AG04449 (cell line): ENCODE measurements around the gene ADORA3.

Experiments
- CTCF ChIA-PET: fragments of 350-600 bp; formaldehyde crosslinking; extraction: SDS; loops from one replicate; lab custom pipeline; 2021; ENCODE audit warnings: antibody characterized with exemption; lab: Yijun Ruan, JAX
- POLR2A ChIA-PET: fragments of 400-600, 350-600 bp; formaldehyde crosslinking; extraction: SDS; loops from one replicate; lab custom pipeline; 2020; ENCODE audit warnings: antibody characterized with exemption, inconsistent platforms; lab: Yijun Ruan, JAX
- DNase-seq: peaks from one replicate; pipeline ENCODE4 v3.0.0-alpha.2; 2010; ENCODE audit warnings: low read depth, low spot score
- H3K4me3 ChIP-seq: 2 replicates; pipeline ENCODE4 v1.5.1; 2011; ENCODE audit warnings: low read depth, mild to moderate bottlenecking, control low read depth, low read length
- TF ChIP-seq, protein P1 (sequence below): IDR thresholded peaks from one replicate; pipeline ENCODE4 v1.5.1; 2011; ENCODE audit warnings: mild to moderate bottlenecking, moderate library complexity, low read length, control low read depth, inconsistent platforms; ENCODE audit not compliant: insufficient read depth; ENCODE audit errors: missing control alignments

The ADORA3 gene

DNA sequence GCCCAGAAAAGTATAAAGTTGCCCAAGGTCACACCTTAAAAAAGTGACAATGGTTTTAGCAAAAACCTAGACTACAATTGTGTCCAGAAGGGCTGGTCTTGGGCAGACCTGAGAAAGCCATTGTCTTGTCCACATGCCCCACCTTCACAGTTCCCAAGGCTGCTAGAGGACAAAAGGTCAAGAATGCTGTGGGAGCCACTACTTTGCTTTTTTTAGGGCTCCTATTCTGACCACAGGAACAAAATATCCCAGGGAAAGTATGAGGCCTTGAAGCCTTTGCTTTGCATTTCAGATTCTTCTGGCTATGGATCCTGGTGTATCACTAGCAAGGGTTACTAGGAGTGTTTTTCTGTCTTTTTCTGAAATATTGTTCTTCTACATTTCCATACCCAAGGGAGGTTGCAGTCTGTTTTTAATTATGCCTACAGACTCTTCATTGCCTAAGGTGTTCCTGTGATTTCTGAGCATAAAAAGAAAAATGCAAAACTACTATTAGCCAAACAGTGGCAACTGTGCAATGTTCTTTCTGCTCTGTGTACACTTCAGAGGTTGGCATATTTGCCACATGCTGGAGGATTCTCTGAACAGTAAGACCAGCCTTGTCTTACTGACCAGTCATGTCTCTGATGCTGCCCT is 18.9 kb downstream of the ADORA3 start:
- POLR2A ChIA-PET = no interaction called here
- no peak for DNase-seq
- CTCF ChIA-PET = interaction anchor here (2.2 to 9.1 kb wide), 3 partner anchors 13 to 284 kb away, joined by 10 to 122 read pairs (median 25); no protein-coding TSS in a partner anchor
- TF ChIP-seq, protein P1, sequence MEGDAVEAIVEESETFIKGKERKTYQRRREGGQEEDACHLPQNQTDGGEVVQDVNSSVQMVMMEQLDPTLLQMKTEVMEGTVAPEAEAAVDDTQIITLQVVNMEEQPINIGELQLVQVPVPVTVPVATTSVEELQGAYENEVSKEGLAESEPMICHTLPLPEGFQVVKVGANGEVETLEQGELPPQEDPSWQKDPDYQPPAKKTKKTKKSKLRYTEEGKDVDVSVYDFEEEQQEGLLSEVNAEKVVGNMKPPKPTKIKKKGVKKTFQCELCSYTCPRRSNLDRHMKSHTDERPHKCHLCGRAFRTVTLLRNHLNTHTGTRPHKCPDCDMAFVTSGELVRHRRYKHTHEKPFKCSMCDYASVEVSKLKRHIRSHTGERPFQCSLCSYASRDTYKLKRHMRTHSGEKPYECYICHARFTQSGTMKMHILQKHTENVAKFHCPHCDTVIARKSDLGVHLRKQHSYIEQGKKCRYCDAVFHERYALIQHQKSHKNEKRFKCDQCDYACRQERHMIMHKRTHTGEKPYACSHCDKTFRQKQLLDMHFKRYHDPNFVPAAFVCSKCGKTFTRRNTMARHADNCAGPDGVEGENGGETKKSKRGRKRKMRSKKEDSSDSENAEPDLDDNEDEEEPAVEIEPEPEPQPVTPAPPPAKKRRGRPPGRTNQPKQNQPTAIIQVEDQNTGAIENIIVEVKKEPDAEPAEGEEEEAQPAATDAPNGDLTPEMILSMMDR = no peak
- H3K4me3 ChIP-seq = no peak overlapping the region

DNA sequence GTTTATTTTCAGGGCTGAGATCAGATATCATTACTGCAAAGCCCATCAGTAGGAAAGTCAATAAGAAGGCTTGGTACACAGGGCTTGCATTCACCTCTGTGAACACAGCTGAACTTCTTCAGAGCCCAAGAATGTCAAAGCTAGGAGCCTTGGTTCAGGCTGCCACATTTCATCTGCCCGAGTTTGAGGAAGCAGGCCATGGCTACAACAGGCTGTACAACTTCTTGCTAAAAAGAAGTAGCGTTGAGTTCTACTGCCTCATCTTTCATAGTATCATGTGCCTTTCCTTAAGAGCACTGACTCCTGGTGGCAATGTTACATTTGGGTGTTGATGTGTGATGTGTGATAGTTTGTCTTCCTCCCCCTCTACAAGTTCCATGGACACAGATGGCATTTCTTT is 19.6 kb downstream of the ADORA3 start:
- no peak for DNase-seq
- ChIA-PET POLR2A (no interaction called here), CTCF (interaction anchor here (3.0 to 9.1 kb wide), 6 partner anchors 24 to 284 kb away, joined by 25 to 122 read pairs (median 60); partner anchors contain the start of gene DDX20)
- H3K4me3 ChIP-seq = no peak overlapping the region
- TF ChIP-seq, protein P1 = no peak

DNA sequence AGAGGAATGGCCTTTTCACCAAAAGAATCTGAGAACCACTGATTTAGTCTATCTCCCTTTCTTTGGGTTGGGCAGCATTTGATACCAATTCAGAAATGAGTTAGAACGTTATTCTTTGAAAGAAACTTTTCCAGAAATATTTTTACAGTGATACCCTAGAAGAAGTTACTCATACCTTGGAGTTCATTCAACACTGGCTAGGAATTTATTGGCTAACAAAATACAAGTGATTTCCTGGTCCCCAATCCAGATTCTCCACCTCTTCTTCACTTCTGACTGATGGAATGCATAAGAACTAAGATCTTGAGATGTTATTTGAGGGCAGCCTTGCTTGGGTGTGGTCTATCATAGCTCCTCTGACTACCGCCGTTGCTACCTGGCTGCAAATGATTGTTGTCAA is 20.3 kb downstream of the ADORA3 start:
- no peak for DNase-seq
- TF ChIP-seq, protein P1 = no peak
- H3K4me3 ChIP-seq = no peak overlapping the region
- CTCF ChIA-PET = interaction anchor here (1.2 to 9.1 kb wide), 10 partner anchors 19 to 853 kb away, joined by 3 to 122 read pairs (median 34); partner anchors contain the start of gene DDX20
- POLR2A ChIA-PET = no interaction called here

DNA sequence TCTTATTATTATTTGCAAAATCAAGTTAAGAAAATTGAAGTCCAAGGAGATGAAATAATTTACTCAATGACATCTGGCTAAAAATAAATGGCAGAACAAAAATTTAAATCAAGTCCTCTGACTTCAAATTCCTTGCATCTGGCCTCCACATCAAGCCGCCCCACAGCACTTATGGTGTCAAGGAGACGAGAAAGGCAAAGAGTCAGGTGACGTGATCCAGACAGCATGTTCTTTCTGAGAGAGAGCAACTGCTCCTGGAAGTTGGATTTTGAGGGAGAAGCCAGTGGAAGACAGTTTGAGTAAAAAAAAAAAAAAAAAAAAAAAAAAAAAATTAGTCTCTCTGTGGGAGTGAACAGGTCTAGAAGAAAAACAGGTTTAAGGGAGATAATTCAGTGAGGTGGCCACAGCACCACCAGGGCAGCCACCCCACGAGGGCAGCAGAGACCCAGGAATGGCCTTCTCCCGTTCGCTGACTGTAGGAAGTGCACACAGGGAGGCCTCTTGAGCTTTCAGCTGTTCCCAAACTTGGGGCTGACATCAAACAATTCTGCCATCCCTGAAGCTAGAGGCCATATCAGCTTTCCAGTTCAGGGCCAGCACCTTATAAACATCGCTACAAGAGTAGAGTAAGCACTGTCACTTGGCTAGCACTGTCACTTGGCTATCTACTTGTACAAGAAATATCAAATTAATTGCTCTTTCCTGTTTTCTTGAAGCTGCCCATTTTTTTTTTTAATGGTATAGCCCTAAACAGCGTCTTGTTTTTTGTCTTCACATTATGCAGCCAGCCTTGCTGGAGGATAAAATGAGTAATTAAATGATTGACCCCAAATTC is 21.8 kb downstream of the ADORA3 start:
- TF ChIP-seq, protein P1 = peak; percentile 86
- H3K4me3 ChIP-seq = no peak overlapping the region
- peak; percentile 3 for DNase-seq
- ChIA-PET POLR2A (no interaction called here), CTCF (interaction anchor here (0.5 to 9.1 kb wide), 45 partner anchors 8 to 908 kb away, joined by 3 to 122 read pairs (median 5); partner anchors contain the start of gene DDX20)

DNA sequence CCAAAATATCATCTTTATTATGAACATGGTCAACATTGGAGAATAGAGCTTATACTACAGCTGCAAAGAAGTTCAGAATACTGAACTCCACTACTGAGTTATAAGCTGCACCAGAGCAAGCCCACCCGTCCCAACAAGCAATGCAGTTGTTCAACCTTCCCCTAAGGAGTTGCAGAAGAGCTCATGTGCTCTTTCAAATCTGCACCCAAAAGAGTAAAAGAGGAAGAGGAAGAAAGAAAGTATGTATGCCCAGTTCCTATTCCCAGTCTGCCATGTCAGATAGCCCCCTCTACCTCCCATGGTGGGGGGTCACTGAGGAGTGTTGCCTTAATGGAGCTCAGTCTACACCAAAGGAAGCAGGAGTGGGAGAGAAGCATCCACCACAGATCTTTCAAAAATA is 22.8 kb downstream of the ADORA3 start:
- POLR2A ChIA-PET = no interaction called here
- no peak for DNase-seq
- CTCF ChIA-PET = interaction anchor here (0.6 to 9.1 kb wide), 21 partner anchors 8 to 879 kb away, joined by 3 to 122 read pairs (median 5); partner anchors contain the start of gene DDX20
- TF ChIP-seq, protein P1 = no peak
- H3K4me3 ChIP-seq = no peak overlapping the region

DNA sequence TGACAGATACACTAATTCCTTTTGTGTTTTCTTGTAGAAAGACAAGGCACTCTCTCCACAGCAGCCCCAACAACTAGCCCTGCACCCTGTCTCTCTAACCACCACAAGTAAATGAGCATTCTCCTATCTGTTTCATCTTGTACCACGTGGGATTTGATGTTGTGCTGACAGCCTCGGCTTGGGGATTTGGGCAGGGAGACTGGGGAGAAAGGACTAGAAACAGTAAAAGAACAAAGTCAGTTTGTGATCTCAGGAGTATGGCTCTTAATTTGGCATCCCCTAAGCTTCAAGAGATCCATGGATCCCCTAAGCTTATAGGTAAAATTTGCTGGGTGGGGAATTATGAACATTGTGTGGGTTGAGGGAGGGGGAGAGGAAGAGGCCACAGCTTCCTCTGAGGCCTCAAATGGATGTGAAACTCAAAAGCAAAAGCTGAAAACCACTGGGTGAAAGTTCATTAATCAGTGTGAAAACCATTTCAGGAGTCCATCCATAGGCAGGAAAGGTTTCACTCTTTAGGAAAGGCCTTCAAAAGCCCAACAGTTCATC is 26.6 kb downstream of the ADORA3 start:
- ChIA-PET CTCF (interaction anchor here (0.9 to 9.1 kb wide), 5 partner anchors 24 to 292 kb away, joined by 3 to 122 read pairs (median 6); no protein-coding TSS in a partner anchor), POLR2A (no interaction called here)
- TF ChIP-seq, protein P1 = no peak
- DNase-seq = no peak
- no peak overlapping the region for H3K4me3 ChIP-seq
